GM12878 (cell line): ENCODE measurements around the gene NLGN1.

Experiments
- BACH1 ChIP-seq: fragments of 450-650 bp; IDR thresholded peaks from 2 replicates; pipeline ENCODE4 v1.6.1; 2017; ENCODE audit warnings: mild to moderate bottlenecking, borderline replicate concordance
- CHD4 ChIP-seq: fragments of 200-600 bp; sonication (generic); IDR thresholded peaks from 2 replicates; pipeline ENCODE4 v1.6.1; 2016; ENCODE audit warnings: mild to moderate bottlenecking
- CTCF ChIP-seq, 3 experiments: IDR thresholded peaks in 2 of 3; conservative IDR thresholded peaks in 1 of 3; 2 replicates each; pipeline ENCODE4 v1.5.1; 2011; ENCODE audit warnings: low read depth in 3 of 3, low read length in 3 of 3, mild to moderate bottlenecking in 3 of 3, control low read depth in 2 of 3, moderate library complexity in 2 of 3, inconsistent platforms in 1 of 3, mixed read lengths in 1 of 3; ENCODE audit not compliant: control insufficient read depth in 2 of 3, insufficient read depth in 1 of 3; ENCODE audit errors: extremely low read depth in 1 of 3
- CUX1 ChIP-seq: IDR thresholded peaks from 2 replicates; pipeline ENCODE4 v1.6.1; 2012; ENCODE audit warnings: improper control_type of control experiment, low read depth, low read length; ENCODE audit not compliant: insufficient replicate concordance
- EP300 ChIP-seq, 2 experiments: fragments of 150-350 bp in 1 of 2; IDR thresholded peaks; 2 replicates each; pipeline ENCODE4 v1.6.1; 2011 to 2012; ENCODE audit warnings: low read depth in 2 of 2, low read length in 2 of 2, borderline replicate concordance in 1 of 2, improper control_type of control experiment in 1 of 2, inconsistent platforms in 1 of 2; ENCODE audit not compliant: control insufficient read depth in 1 of 2
- ESRRA ChIP-seq: IDR thresholded peaks from 2 replicates; pipeline ENCODE4 v1.6.1; 2012; ENCODE audit warnings: mild to moderate bottlenecking, low read length, improper control_type of control experiment
- EZH2 ChIP-seq: IDR thresholded peaks from 2 replicates; pipeline ENCODE4 v1.6.1; 2012; ENCODE audit warnings: low read depth, mild to moderate bottlenecking, control low read depth, inconsistent platforms, low read length, borderline replicate concordance; ENCODE audit not compliant: control insufficient read depth
- IRF4 ChIP-seq: IDR thresholded peaks from 2 replicates; pipeline ENCODE4 v1.6.1; 2011; ENCODE audit warnings: low read depth, low read length
- KDM1A ChIP-seq: fragments of 200-600 bp; sonication (generic); IDR thresholded peaks from 2 replicates; pipeline ENCODE4 v1.6.1; 2016; ENCODE audit warnings: borderline replicate concordance
- MYC ChIP-seq: IDR thresholded peaks from 2 replicates; pipeline ENCODE4 v1.6.1; 2011; ENCODE audit warnings: mild to moderate bottlenecking, low read length, moderate library complexity, inconsistent platforms; ENCODE audit not compliant: insufficient read depth, insufficient replicate concordance, insufficient read length, severe bottlenecking
- POLR2AphosphoS5 ChIP-seq: IDR thresholded peaks from 2 replicates; pipeline ENCODE4 v1.6.1; 2011; ENCODE audit warnings: mild to moderate bottlenecking, low read length, inconsistent platforms
- RAD21 ChIP-seq: IDR thresholded peaks from 2 replicates; pipeline ENCODE4 v1.6.1; 2011; ENCODE audit warnings: mild to moderate bottlenecking, low read depth, low read length, moderate library complexity; ENCODE audit not compliant: insufficient read depth
- SUZ12 ChIP-seq: fragments of 200-600 bp; sonication (generic); IDR thresholded peaks from one replicate; pipeline ENCODE4 v1.6.1; 2018; ENCODE audit warnings: antibody characterized with exemption, mild to moderate bottlenecking; ENCODE audit not compliant: unreplicated experiment
- TARDBP ChIP-seq: IDR thresholded peaks from 2 replicates; pipeline ENCODE4 v1.6.1; 2016; ENCODE audit warnings: borderline replicate concordance

- no peak for TF ChIP-seq CUX1
- TF ChIP-seq RAD21 = no peak
- TF ChIP-seq CTCF (IDR thresholded peaks at IDR 0.05 in 2 of 3, conservative IDR thresholded peaks at IDR 0.05 in 1 of 3; ENCODE audit: control insufficient read depth in 2 of 3, extremely low read depth in 1 of 3, insufficient read depth in 1 of 3, low read depth in 3 of 3, low read length in 3 of 3) = no peak
- no peak for TF ChIP-seq POLR2AphosphoS5
- no peak for TF ChIP-seq EZH2
- no peak for TF ChIP-seq KDM1A
- TF ChIP-seq CHD4 = no peak
- no peak for TF ChIP-seq MYC
- TF ChIP-seq TARDBP = no peak
- no peak for TF ChIP-seq ESRRA
- no peak for TF ChIP-seq SUZ12
- no peak for TF ChIP-seq IRF4
- no peak for TF ChIP-seq BACH1
- TF ChIP-seq EP300 (IDR thresholded peaks at IDR 0.05; ENCODE audit: borderline replicate concordance in 1 of 2, control insufficient read depth in 1 of 2, low read depth in 2 of 2, low read length in 2 of 2) = no peak
Measured at GRCh38 chr3:174247687-174248152, 850.2 kb downstream of the NLGN1 start.
